Skeletal muscle cell (primary cell): ENCODE results near the gene P2RY12.
"Not testable (repeated sequence)": the region's sequence is repeated elsewhere in the genome, so short reads cannot be mapped to it uniquely, and the experiment has no call there.

Experiments
- DNase-seq: peaks from one replicate; pipeline ENCODE4 v3.0.0-alpha.2; 2010; ENCODE audit warnings: low read depth
- H3K4me3 ChIP-seq: 2 replicates; pipeline ENCODE4 v1.5.1; 2011; ENCODE audit warnings: low read depth, mild to moderate bottlenecking, control low read depth, low read length, moderate library complexity

Gene P2RY12

DNA sequence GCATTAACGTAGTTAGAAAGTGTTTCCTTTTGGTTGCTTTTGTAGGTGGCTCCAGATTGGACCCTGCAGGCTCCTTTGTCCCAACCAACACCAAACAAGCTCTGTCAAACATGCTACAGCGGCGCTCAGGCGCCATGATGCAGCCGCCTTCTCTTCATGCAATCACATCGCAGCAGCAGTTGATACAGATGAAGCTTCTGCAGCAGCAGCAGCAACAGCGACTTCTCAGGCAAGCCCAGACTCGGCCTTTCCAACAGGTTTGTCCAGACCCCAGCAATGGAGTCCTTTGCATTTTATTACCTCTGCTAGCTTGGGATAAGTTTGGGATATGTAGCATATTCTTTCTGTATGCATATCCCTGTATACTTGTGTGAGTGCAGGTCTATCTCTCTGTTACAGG is 10.1 kb upstream of the P2RY12 start:
- H3K4me3 ChIP-seq: no peak overlapping the region
- DNase-seq: no peak

GRCh38 chr3:151393941-151394340 is 9.4 kb upstream of the P2RY12 start:
- DNase-seq: no peak
- H3K4me3 ChIP-seq: no peak overlapping the region

DNA sequence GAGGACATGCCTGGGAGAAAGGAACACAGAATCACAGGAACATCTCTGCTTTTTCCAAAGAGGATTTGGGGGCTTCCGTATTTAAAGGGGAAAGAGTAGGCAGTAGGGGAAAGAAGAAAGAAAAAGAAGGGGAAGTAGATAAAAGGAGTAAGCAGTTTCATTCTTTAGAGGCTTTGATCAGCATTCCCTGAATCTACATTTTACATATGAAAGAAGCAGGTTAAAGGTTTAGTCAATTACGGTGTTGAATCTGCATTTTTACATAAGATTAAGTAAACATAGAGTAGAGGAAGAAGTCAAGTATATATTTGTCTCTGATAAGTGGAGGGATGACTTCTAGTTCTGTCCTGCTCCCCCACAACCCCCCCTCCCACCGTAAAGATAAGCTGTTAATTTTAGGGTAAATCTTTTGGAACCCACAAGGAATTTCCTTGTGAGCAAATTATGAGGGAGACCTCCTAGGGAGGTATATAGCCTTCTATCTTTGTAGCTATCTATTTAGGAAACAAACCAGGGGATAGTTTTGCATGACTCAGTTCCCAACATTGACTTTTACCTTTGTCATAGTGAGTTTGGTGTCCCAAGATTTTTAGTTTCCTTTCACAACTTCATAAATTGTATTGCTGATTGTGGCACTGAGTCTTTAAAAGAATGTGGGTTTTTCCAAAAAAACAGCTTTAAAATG is 8.7 kb upstream of the P2RY12 start:
- no peak overlapping the region for H3K4me3 ChIP-seq
- DNase-seq: no peak

DNA sequence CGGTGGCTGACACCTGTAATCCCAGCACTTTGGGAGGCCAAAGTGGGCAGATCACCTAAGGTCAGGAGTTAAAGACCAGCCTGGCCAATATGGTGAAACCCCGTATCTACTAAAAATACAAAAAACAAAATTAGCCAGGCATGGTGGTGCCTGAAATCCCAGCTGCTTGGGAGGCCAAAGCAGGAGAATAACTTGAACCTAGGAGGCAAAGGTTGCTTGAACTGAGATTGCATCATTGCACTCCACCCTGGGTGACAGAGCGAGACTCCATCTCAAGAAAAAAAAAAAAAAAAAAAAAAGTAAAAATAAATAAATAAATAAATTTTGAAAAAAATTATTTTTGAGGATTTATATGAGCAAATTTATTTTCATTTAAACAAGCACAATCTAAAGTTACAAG is 7.6 kb upstream of the P2RY12 start:
- not testable (repeated sequence) for DNase-seq, H3K4me3 ChIP-seq

DNA sequence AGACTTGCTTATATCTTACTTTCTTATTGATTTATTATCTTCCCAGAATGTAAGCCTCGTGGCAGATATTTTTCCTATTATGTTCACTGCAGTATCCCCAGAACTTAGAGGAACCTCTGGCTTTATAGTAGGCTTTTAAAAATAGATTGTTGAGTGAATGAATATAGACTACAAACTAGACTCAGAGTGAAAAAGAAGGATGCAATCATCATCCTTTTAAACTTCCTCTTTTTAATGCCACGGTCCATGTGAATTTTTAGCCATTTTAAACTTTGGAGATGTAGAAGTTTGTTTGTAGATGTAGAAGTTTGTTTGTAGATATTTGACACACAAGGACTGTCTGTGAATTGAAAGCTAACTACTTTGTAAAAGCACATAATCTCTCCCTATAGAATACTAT is 7.2 kb upstream of the P2RY12 start:
- no peak for DNase-seq
- no peak overlapping the region for H3K4me3 ChIP-seq

GRCh38 chr3:151387842-151388241 is 3.3 kb upstream of the P2RY12 start:
- no peak for DNase-seq
- H3K4me3 ChIP-seq: no peak overlapping the region

DNA sequence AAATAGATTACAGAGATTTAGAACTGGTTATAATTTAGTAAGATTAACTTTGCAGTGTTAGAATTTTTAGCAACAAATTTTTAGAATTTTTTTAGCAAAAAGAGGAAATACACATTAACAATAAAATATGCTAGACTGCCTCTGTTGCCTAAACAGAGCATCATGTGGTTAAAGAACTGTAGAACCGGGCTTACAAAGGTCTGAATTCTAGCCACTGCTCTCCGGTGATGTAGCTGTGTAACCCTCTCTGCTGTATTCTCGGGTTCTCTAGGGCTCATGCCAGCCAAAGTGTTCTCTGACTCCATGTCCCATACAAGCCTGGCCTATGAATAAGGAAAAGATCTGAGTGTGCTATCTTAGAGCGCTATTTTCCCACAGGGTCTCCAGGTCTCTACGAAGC is 2.9 kb upstream of the P2RY12 start:
- DNase-seq: no peak
- no peak overlapping the region for H3K4me3 ChIP-seq

DNA sequence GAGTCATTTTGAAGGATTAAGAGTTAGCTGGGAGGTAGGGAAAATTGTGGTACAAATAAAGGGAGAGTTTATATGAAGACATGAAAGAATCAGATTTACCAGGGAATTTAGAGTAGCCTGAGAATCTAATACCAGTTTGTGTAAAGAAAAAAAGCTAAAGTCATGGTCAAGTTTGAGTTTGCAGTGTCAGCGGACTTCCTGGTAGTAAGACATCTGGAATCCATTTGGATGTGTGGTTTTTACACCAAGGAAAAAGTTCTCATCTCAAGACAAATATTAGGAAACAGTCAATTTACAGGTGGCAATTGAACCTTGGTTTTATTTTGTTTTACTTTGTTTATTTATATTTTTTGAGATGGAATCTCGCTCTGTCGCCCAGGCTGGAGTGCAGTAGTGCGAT is 1.5 kb upstream of the P2RY12 start:
- H3K4me3 ChIP-seq: no peak overlapping the region
- DNase-seq: no peak

DNA sequence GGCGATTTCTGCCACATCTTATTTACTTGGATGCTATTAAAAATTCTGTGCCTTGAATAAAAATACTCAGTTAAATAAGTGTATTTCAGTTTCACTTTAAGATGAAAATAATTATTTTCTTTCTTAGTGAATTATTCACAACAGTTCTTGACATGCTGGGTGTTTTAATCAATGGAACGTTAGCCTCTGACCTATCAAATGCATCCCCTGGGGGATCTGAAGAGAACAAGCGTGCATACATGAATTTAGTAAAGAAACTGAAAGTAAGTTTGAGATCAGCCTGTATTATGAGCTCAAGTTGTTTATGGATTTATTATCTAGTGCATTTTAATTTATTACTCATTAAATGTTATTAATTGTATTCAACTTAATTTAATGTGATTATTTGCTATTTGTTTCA is 597 bp downstream of the P2RY12 start:
- DNase-seq: no peak
- no peak overlapping the region for H3K4me3 ChIP-seq

- no peak for DNase-seq
- no peak overlapping the region for H3K4me3 ChIP-seq
Observed at GRCh38 chr3:151383111-151383510, 1.4 kb downstream of the P2RY12 start.

GRCh38 chr3:151382671-151383070 is 1.9 kb downstream of the P2RY12 start:
- no peak for DNase-seq
- no peak overlapping the region for H3K4me3 ChIP-seq

DNA sequence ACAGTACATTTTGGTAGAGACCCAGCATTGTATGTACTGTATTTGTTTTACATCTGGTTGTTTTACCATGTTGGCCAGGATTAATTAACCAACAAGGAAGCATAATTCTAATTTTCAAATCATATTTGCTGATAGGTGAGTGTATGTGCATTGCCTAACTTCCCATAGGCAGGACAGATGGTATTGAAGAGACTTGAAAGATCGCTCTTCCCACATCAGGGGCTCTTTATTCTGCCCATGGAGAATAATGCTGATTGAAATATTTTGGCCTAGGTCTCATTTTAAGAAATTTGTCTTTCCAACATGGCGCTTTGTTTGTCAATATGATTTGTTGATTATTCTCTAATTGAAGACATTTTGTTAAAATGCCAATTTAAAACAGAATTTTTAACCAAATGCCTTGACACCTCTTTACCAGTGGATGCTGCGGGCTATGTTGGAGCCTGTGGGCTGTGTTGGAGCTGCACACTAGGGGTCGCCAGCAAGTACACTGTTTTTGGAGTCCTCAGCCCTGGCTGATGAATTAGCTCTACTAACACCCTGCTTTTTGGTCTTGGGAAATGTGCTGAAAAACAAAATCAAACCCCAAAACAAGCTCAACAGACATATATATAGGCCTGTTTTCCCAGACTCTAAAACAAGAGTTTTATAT is 5.3 kb downstream of the P2RY12 start:
- H3K4me3 ChIP-seq: no peak overlapping the region
- no peak for DNase-seq

DNA sequence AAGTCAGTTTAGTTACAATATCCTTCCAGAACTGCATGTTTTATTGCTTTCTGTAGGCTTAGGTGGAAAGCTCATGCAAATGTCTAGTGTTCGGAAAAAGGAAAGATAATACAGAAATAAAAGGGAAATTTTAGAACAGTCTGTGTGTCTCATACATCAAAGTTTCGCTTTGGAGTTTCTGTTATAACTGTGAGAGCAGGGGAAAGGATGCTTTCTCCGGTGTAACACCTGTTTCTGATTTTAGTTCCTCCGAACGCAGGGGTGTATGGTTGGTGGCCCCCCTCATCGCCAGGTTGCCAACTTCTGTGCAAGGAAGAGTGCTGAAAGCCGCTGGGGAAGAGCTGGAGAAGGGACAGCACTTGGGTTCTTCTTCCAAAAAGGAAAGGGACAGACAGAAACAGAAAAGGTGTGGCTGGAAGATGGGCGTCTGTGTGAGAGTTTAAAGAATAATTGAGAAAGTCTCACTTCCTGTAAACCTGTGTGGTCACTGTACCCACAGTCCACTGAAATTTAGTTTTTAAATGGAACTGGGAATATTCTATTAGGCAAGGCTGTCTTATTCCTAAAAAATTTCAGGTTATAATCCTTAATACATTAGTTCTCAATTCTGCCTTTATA is 6.7 kb downstream of the P2RY12 start:
- no peak overlapping the region for H3K4me3 ChIP-seq

GRCh38 chr3:151372063-151372820 is 12.3 kb downstream of the P2RY12 start:
- no peak for DNase-seq
- no peak overlapping the region for H3K4me3 ChIP-seq

More for the DNA sequence above, 6.7 kb downstream of the P2RY12 start:
- DNase-seq: no peak

- DNase-seq: no peak
Observed at GRCh38 chr3:151371526-151371925, 13.0 kb downstream of the P2RY12 start.

DNA sequence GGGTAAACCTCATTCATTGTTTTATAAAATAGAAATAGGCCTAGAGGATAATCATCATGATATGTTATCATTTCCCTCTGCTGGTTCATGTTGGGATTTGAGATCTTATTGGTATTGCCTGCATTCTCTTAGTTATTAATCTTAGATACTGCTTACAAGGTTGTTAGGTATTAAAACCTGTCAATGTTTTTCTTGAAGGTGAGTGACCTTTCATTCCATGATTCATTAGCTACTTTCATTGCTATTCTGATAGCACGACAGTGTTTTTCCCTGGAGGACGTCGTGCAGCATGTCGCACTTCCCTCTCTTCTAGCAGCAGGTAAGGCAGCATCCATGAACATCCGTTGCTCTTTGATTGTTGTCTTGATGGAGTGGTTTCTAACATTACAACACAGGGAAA is 17.1 kb downstream of the P2RY12 start:
- no peak overlapping the region for H3K4me3 ChIP-seq
- no peak for DNase-seq

More at GRCh38 chr3:151371526-151371925, 13.0 kb downstream of the P2RY12 start:
- no peak overlapping the region for H3K4me3 ChIP-seq

- H3K4me3 ChIP-seq: no peak overlapping the region
Observed at GRCh38 chr3:151366993-151367392, 17.6 kb downstream of the P2RY12 start.

DNA sequence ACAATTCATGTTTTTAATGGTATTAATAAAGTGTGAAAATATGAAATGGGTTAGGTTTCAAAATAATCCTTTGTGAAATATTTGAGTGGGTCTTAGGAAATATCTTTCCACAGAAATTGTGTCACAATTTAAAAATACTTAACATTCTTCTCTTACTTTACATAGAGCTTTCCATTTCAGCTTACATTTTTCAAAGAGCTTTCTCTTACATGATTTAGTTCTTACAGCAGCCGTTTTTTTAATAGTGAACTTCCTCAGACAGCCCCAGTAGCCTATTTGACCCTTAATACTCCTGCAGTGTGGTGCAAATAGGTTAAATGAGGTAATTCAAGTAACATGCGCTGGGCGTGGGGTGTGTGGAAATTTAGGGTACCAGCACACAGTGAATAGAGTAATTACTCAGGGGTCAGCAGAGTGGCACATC is 21.8 kb downstream of the P2RY12 start:
- DNase-seq: no peak
- H3K4me3 ChIP-seq: no peak overlapping the region

More at GRCh38 chr3:151366993-151367392, 17.6 kb downstream of the P2RY12 start:
- no peak for DNase-seq

DNA sequence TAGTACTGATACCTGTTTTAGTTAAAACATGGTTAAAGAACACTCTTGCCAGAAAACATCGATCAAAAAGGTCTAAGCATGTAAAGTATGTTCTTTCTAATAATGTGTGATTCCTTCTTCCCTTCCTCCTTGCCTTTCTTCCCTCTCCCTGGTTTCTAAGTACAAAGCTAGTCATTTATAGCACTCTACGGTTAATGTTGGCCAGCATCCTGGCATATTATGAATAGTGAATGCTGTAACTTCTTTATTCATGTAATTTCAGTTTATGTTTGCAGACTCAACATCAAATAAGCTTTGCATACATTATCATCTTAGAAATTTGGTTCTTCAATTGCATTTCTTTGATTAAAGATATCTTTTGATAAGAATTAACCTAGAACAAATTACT is 27.1 kb downstream of the P2RY12 start:
- DNase-seq: no peak
- no peak overlapping the region for H3K4me3 ChIP-seq

GRCh38 chr3:151356794-151357462 is 27.6 kb downstream of the P2RY12 start:
- DNase-seq: no peak
- no peak overlapping the region for H3K4me3 ChIP-seq
